ENCODE data around the gene HMOX1. TPM values are rescaled to one million over a fixed set of nuclear protein-coding genes. Genes with fewer than 3 reads are reported as not detected.

The HMOX1 gene
- total and polyA plus RNA-seq, 12 donors, result 15.4 to 578 (median 39.3) TPM

- no peaks in the 10 kb centered on the region for H3K36me3 ChIP-seq (replicated peaks in 1 of 2)
- no peak for TF ChIP-seq POLR2A (IDR thresholded peaks at IDR 0.05)
- TF ChIP-seq, protein P1, sequence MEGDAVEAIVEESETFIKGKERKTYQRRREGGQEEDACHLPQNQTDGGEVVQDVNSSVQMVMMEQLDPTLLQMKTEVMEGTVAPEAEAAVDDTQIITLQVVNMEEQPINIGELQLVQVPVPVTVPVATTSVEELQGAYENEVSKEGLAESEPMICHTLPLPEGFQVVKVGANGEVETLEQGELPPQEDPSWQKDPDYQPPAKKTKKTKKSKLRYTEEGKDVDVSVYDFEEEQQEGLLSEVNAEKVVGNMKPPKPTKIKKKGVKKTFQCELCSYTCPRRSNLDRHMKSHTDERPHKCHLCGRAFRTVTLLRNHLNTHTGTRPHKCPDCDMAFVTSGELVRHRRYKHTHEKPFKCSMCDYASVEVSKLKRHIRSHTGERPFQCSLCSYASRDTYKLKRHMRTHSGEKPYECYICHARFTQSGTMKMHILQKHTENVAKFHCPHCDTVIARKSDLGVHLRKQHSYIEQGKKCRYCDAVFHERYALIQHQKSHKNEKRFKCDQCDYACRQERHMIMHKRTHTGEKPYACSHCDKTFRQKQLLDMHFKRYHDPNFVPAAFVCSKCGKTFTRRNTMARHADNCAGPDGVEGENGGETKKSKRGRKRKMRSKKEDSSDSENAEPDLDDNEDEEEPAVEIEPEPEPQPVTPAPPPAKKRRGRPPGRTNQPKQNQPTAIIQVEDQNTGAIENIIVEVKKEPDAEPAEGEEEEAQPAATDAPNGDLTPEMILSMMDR (IDR thresholded peaks at IDR 0.05), result no peak
- no peak overlapping the region for H3K4me3 ChIP-seq
- intact Hi-C loops (cut with DNase I), result no loop called here
- no peaks in the 10 kb centered on the region for H3K27me3 ChIP-seq
- 76 to 87% (median 77%) methylated on average over 6 of the region's 6 CpGs for WGBS, 4 donors
- H3K27ac ChIP-seq, result no peak overlapping the region
- H3K4me1 ChIP-seq (replicated peaks in 1 of 2), result no peaks in the 10 kb centered on the region
- H3K9me3 ChIP-seq (replicated peaks in 1 of 3), result no peaks in the 10 kb centered on the region
- no peak for DNase-seq
Observed at GRCh38 chr22:35443338-35443737, 62.4 kb downstream of the HMOX1 start.

Small RNA genes within 50 kb of the gene (microRNA-seq; reads per million reads assigned to microRNA genes)
- gene MIR3909 (2.2 to 28.7 (median 4.6) reads per million in 3 donors), gene MIR6069 (0 reads per million in 3 donors)

Small RNA genes within 50 kb of the gene (small RNA-seq; reads per million reads assigned to genes)
- gene MIR3909 (0.95 to 1.5 reads per million in 2 donors), gene MIR6069 (0 reads per million in 2 donors)

Other genes with a start within 250 kb of the HMOX1 start
- gene HMGXB4, start 123.6 kb upstream of the HMOX1 start, total RNA-seq, result 10 to 100 TPM in 7 of 9 donors, 1 to 10 TPM in 2; 5.4 to 26.1 (median 19.9) TPM
- 10 to 100 TPM in 1 of 3 donors, 1 to 10 TPM in 2; 5.5 to 19.7 (median 9.0) TPM for gene HMGXB4, start 123.6 kb upstream of the HMOX1 start, polyA plus RNA-seq
- gene TOM1, start 81.2 kb upstream of the HMOX1 start, total RNA-seq, result 100 to 1,000 TPM in 5 of 9 donors, 10 to 100 TPM in 4; 57.5 to 188 (median 101) TPM
- 100 to 1,000 TPM in 2 of 3 donors, 10 to 100 TPM in 1; 96.5 to 121 (median 111) TPM for gene TOM1, start 81.2 kb upstream of the HMOX1 start, polyA plus RNA-seq
- gene MCM5, start 19.0 kb downstream of the HMOX1 start, total RNA-seq, result 10 to 100 TPM in 8 of 9 donors, 1 to 10 TPM in 1; 9.0 to 20.7 (median 18.1) TPM
- gene MCM5, start 19.0 kb downstream of the HMOX1 start, polyA plus RNA-seq, result 1 to 10 TPM; 3.9 to 9.6 (median 7.0) TPM
- gene RASD2, start 159.7 kb downstream of the HMOX1 start, total RNA-seq, result 1 to 10 TPM in 7 of 9 donors, under 1 TPM in 2; 0.06 to 6.8 (median 1.7) TPM
- 10 to 100 TPM in 1 of 3 donors, 1 to 10 TPM in 2; 3.2 to 10.4 (median 3.8) TPM for gene RASD2, start 159.7 kb downstream of the HMOX1 start, polyA plus RNA-seq
- 10 to 100 TPM in 1 of 9 donors, 1 to 10 TPM in 6, under 1 TPM in 2; 0.39 to 32.8 (median 1.8) TPM for gene MB, start 236.2 kb downstream of the HMOX1 start, total RNA-seq
- 1 to 10 TPM in 2 of 3 donors, under 1 TPM in 1; 0.35 to 5.9 (median 2.5) TPM for gene MB, start 236.2 kb downstream of the HMOX1 start, polyA plus RNA-seq

Measured in adrenal gland (tissue), 12 donors.